Astrocyte (in vitro differentiated cells and primary cell): Measurements from ENCODE around the gene PRPH. TPM values are rescaled to one million over a fixed set of nuclear protein-coding genes. Genes with fewer than 3 reads are reported as not detected.

Source experiments
- DNase-seq: peaks from one replicate; pipeline ENCODE4 v3.0.0-alpha.2; 2010; ENCODE audit warnings: low read depth
- FAIRE-seq: peaks from 2 replicates; lab custom pipeline; 2011; peaks lifted over from hg19 to GRCh38; lab: Jason Lieb, UNC
- H2AFZ ChIP-seq: 2 replicates; pipeline ENCODE4 v1.6.0; 2012; ENCODE audit warnings: low read depth, low read length, inconsistent platforms
- H3K27ac ChIP-seq: 2 replicates; pipeline ENCODE4 v1.5.1; 2011; ENCODE audit warnings: low read depth, low read length, inconsistent platforms
- H3K27me3 ChIP-seq: 2 replicates; pipeline ENCODE4 v1.6.0; 2011; ENCODE audit warnings: low read length, inconsistent platforms; ENCODE audit not compliant: insufficient read depth
- H3K36me3 ChIP-seq: 2 replicates; pipeline ENCODE4 v1.5.1; 2011; ENCODE audit warnings: low read length, inconsistent platforms; ENCODE audit not compliant: insufficient read depth
- H3K4me1 ChIP-seq: 2 replicates; pipeline ENCODE4 v1.5.1; 2011; ENCODE audit warnings: low read length, inconsistent platforms; ENCODE audit not compliant: insufficient read depth
- H3K4me2 ChIP-seq: 2 replicates; pipeline ENCODE4 v1.6.0; 2012; ENCODE audit warnings: low read length, inconsistent platforms
- H3K4me3 ChIP-seq: 2 replicates; pipeline ENCODE4 v1.5.1; 2011; ENCODE audit warnings: low read depth, mild to moderate bottlenecking, low read length, inconsistent platforms; ENCODE audit not compliant: insufficient read depth
- H3K79me2 ChIP-seq: 2 replicates; pipeline ENCODE4 v1.6.0; 2012; ENCODE audit warnings: mild to moderate bottlenecking, low read length, inconsistent platforms; ENCODE audit not compliant: insufficient read depth
- H3K9ac ChIP-seq: 2 replicates; pipeline ENCODE4 v1.6.0; 2012; ENCODE audit warnings: mild to moderate bottlenecking, low read length, inconsistent platforms
- H3K9me3 ChIP-seq: 2 replicates; pipeline ENCODE4 v1.5.1; 2012; ENCODE audit warnings: low read depth, mild to moderate bottlenecking, low read length, inconsistent platforms; ENCODE audit not compliant: insufficient read depth
- H4K20me1 ChIP-seq: 2 replicates; pipeline ENCODE4 v1.6.0; 2012; ENCODE audit warnings: low read length, inconsistent platforms; ENCODE audit not compliant: insufficient read depth
- H3K27ac Mint-ChIP-seq: one replicate; pipeline ENCODE4 v1.8.0; 2021; ENCODE audit warnings: mild to moderate bottlenecking, mixed read lengths; ENCODE audit not compliant: unreplicated experiment
- H3K27me3 Mint-ChIP-seq: one replicate; pipeline ENCODE4 v1.8.0; 2021; ENCODE audit warnings: low read depth, mixed read lengths; ENCODE audit not compliant: unreplicated experiment
- H3K36me3 Mint-ChIP-seq: one replicate; pipeline ENCODE4 v1.8.0; 2021; ENCODE audit warnings: low read depth, mixed read lengths; ENCODE audit not compliant: unreplicated experiment
- H3K4me1 Mint-ChIP-seq: one replicate; pipeline ENCODE4 v1.8.0; 2021; ENCODE audit warnings: low read depth, mixed read lengths; ENCODE audit not compliant: unreplicated experiment
- H3K4me3 Mint-ChIP-seq: one replicate; pipeline ENCODE4 v1.8.0; 2021; ENCODE audit warnings: mild to moderate bottlenecking, moderate library complexity, mixed read lengths; ENCODE audit not compliant: unreplicated experiment
- H3K9me3 Mint-ChIP-seq: one replicate; pipeline ENCODE4 v1.8.0; 2021; ENCODE audit warnings: mild to moderate bottlenecking, mixed read lengths; ENCODE audit not compliant: unreplicated experiment
- CTCF ChIP-seq: IDR thresholded peaks from 2 replicates; pipeline ENCODE4 v1.5.1; 2011; ENCODE audit warnings: low read depth, mild to moderate bottlenecking, inconsistent platforms, low read length, moderate library complexity; ENCODE audit not compliant: insufficient read depth
- EZH2 ChIP-seq: IDR thresholded peaks from 2 replicates; pipeline ENCODE4 v1.6.1; 2012; ENCODE audit warnings: mild to moderate bottlenecking, low read length, inconsistent platforms; ENCODE audit not compliant: insufficient read depth
- total RNA-seq: library from RNA; stranded (reverse); gene quantifications from 2 replicates; pipeline ENCODE4 v1.2.1, GENCODE V29; 2021

Gene PRPH
- total RNA-seq, 1 donor from 2014 or later: not detected

GRCh38 chr12:49338830-49339463 lies 44.0 kb downstream of the PRPH start:
- H3K27ac Mint-ChIP-seq: no peak overlapping the region
- Histone ChIP-seq H4K20me1 (no peaks in the 10 kb centered on the region), H3K9me3 (peaks cover 3% of the 10 kb centered on the region), H3K4me3 (no peak overlapping the region), H3K4me2 (no peak overlapping the region), H3K36me3 (no peaks in the 10 kb centered on the region), H3K4me1 (peaks cover 13% of the 10 kb centered on the region), H3K79me2 (no peaks in the 10 kb centered on the region), H3K9ac (no peak overlapping the region), H2AFZ (no peak overlapping the region), H3K27me3 (peaks cover 82% of the 10 kb centered on the region), H3K27ac (no peak overlapping the region)
- TF ChIP-seq EZH2 (no peak), CTCF (no peak)
- peaks cover 9% of the 10 kb centered on the region for H3K36me3 Mint-ChIP-seq
- peaks cover 12% of the 10 kb centered on the region for H3K9me3 Mint-ChIP-seq
- H3K4me3 Mint-ChIP-seq: no peak overlapping the region
- peaks cover 3% of the 10 kb centered on the region for H3K4me1 Mint-ChIP-seq
- peaks cover 85% of the 10 kb centered on the region for H3K27me3 Mint-ChIP-seq
- FAIRE-seq (no peak), DNase-seq (no peak)

- Histone ChIP-seq H3K36me3 (no peaks in the 10 kb centered on the region), H2AFZ (no peak overlapping the region), H3K9me3 (peaks cover 3% of the 10 kb centered on the region), H3K79me2 (no peaks in the 10 kb centered on the region), H3K4me3 (no peak overlapping the region), H3K27me3 (peaks cover 82% of the 10 kb centered on the region), H3K9ac (no peak overlapping the region), H3K4me1 (peaks cover 13% of the 10 kb centered on the region), H3K4me2 (no peak overlapping the region), H4K20me1 (no peaks in the 10 kb centered on the region), H3K27ac (no peak overlapping the region)
- Mint-ChIP-seq H3K27me3 (peaks cover 86% of the 10 kb centered on the region), H3K4me3 (no peak overlapping the region), H3K9me3 (peaks cover 12% of the 10 kb centered on the region), H3K36me3 (peaks cover 9% of the 10 kb centered on the region), H3K27ac (no peak overlapping the region), H3K4me1 (peaks cover 3% of the 10 kb centered on the region)
- TF ChIP-seq EZH2 (no peak), CTCF (no peak)
- DNase-seq: no peak
- no peak for FAIRE-seq
Measured at GRCh38 chr12:49339464-49339861, 44.5 kb downstream of the PRPH start.

GRCh38 chr12:49340095-49340870 lies 45.3 kb downstream of the PRPH start:
- H3K27me3 Mint-ChIP-seq: peaks cover 79% of the 10 kb centered on the region
- H3K4me3 Mint-ChIP-seq: no peak overlapping the region
- peaks cover 3% of the 10 kb centered on the region for H3K4me1 Mint-ChIP-seq

More at GRCh38 chr12:49340095-49340870, 45.3 kb downstream of the PRPH start:
- Mint-ChIP-seq H3K9me3 (peaks cover 9% of the 10 kb centered on the region), H3K27ac (no peak overlapping the region), H3K36me3 (peaks cover 9% of the 10 kb centered on the region)
- FAIRE-seq: no peak
- DNase-seq: no peak
- no peaks in the 10 kb centered on the region for H4K20me1 ChIP-seq
- H3K79me2 ChIP-seq: no peaks in the 10 kb centered on the region
- H3K27ac ChIP-seq: no peak overlapping the region
- no peak overlapping the region for H2AFZ ChIP-seq
- H3K4me1 ChIP-seq: peaks cover 13% of the 10 kb centered on the region
- peaks cover 3% of the 10 kb centered on the region for H3K9me3 ChIP-seq
- H3K27me3 ChIP-seq: peaks cover 77% of the 10 kb centered on the region
- H3K9ac ChIP-seq: no peak overlapping the region
- no peak for TF ChIP-seq EZH2
- no peak for TF ChIP-seq CTCF
- H3K36me3 ChIP-seq: no peaks in the 10 kb centered on the region
- no peak overlapping the region for H3K4me2 ChIP-seq
- H3K4me3 ChIP-seq: no peak overlapping the region
